HepG2 (cell line): ENCODE measurements around the gene AGER. TPM values are rescaled to one million over a fixed set of nuclear protein-coding genes. Genes with fewer than 3 reads are reported as not detected.
A peak's percentile ranks its signal among the peaks of the same experiment; 100 is the strongest.

ENCODE experiments used
- ATAC-seq: fragments of 200-7000 bp; cut with Tn5 transposase; 3 replicates; pipeline ENCODE4 v1.9.1; 2020; ENCODE audit warnings: mild to moderate bottlenecking, moderate library complexity
- BruUV-seq: library from RNA; stranded (reverse); fragments of 400-500 nt; replicated peaks from 2 replicates; lab custom pipeline; 2021; lab: Mats Ljungman, UMichigan
- CTCF ChIA-PET: fragments of 300-600 bp; formaldehyde crosslinking; extraction: SDS; loops from one replicate; lab custom pipeline; 2021; ENCODE audit warnings: low total read pairs, inconsistent platforms, low intra/inter-chr PET ratio; lab: Yijun Ruan, JAX
- POLR2A ChIA-PET: fragments of 350-600 bp; sonication (Branson Sonifier 250); formaldehyde crosslinking; loops from one replicate; lab custom pipeline; 2020; ENCODE audit warnings: antibody characterized with exemption, inconsistent platforms; lab: Yijun Ruan, JAX
- DNase-seq: peaks from one replicate; pipeline ENCODE4 v3.0.0-alpha.2; 2015; ENCODE audit warnings: low spot score
- FAIRE-seq: peaks from 3 replicates; lab custom pipeline; 2011; peaks lifted over from hg19 to GRCh38; lab: Jason Lieb, UNC
- H2AFZ ChIP-seq: one replicate; pipeline ENCODE4 v1.6.1; 2011; ENCODE audit warnings: low read length, inconsistent platforms
- H3K27ac ChIP-seq: fragments of 300-600 bp; 3 replicates; pipeline ENCODE4 v1.8.0; 2011; ENCODE audit warnings: mixed run types, mild to moderate bottlenecking, mixed read lengths, low read length, inconsistent platforms; ENCODE audit not compliant: insufficient read depth; ENCODE audit errors: extremely low read length
- H3K27me3 ChIP-seq, 2 experiments: fragments of 200-600 bp in 1 of 2; 2 replicates in 1 of 2; 3 replicates in 1 of 2; pipeline versions ENCODE4 v1.6.0 to v1.8.0; 2011; ENCODE audit warnings: low read length in 2 of 2, mild to moderate bottlenecking in 2 of 2, moderate library complexity in 2 of 2, inconsistent platforms in 1 of 2; ENCODE audit not compliant: insufficient read depth in 2 of 2, control insufficient read depth in 1 of 2
- H3K36me3 ChIP-seq, 2 experiments: fragments of 200-600 bp in 1 of 2; replicated peaks in 1 of 2; 2 replicates in 1 of 2; 3 replicates in 1 of 2; pipeline versions ENCODE4 v1.5.1 to v1.8.0; 2011; ENCODE audit warnings: low read length in 2 of 2, inconsistent platforms in 1 of 2; ENCODE audit not compliant: insufficient read depth in 2 of 2, control insufficient read depth in 1 of 2
- H3K4me1 ChIP-seq: 2 replicates; pipeline ENCODE4 v1.5.1; 2012; ENCODE audit warnings: low read length, inconsistent platforms; ENCODE audit not compliant: insufficient read depth
- H3K4me2 ChIP-seq: 2 replicates; pipeline ENCODE4 v1.6.0; 2011; ENCODE audit warnings: low read depth, low read length, inconsistent platforms
- H3K4me3 ChIP-seq, 3 experiments: fragments of 200-600 bp in 1 of 3; sonication (generic), shearing (Covaris generic) in 1 of 3; replicated peaks in 1 of 3; 2 replicates each; pipeline ENCODE4 v1.5.1; 2011 to 2016; ENCODE audit warnings: low read length in 3 of 3, inconsistent platforms in 2 of 3, low read depth in 2 of 3, mild to moderate bottlenecking in 2 of 3, control low read depth in 1 of 3, mixed read lengths in 1 of 3; ENCODE audit not compliant: insufficient read depth in 1 of 3
- H3K79me2 ChIP-seq: one replicate; pipeline ENCODE4 v1.6.1; 2011; ENCODE audit warnings: low read length, inconsistent platforms; ENCODE audit not compliant: insufficient read depth
- H3K9ac ChIP-seq: 2 replicates; pipeline ENCODE4 v1.6.0; 2011; ENCODE audit warnings: mild to moderate bottlenecking, low read depth, low read length, inconsistent platforms; ENCODE audit not compliant: insufficient read depth
- H3K9me3 ChIP-seq: 2 replicates; pipeline ENCODE4 v1.5.1; 2012; ENCODE audit warnings: mild to moderate bottlenecking, low read length
- H4K20me1 ChIP-seq: 2 replicates; pipeline ENCODE4 v1.6.0; 2011; ENCODE audit warnings: inconsistent platforms, mild to moderate bottlenecking, low read length, moderate library complexity; ENCODE audit not compliant: insufficient read depth
- CENPT ChIP-seq: sonication (generic); formaldehyde crosslinking; IDR thresholded peaks from 2 replicates; pipeline ENCODE4 v1.8.0; 2022; ENCODE audit warnings: low read depth, mild to moderate bottlenecking, moderate library complexity, missing genetic modification reagents
- CENPX ChIP-seq: sonication (generic); formaldehyde crosslinking; IDR thresholded peaks from 2 replicates; pipeline ENCODE4 v1.9.0; 2021; ENCODE audit warnings: mild to moderate bottlenecking, missing genetic modification reagents, moderate library complexity
- CREB1 ChIP-seq, 2 experiments: fragments of 450-650 bp in 1 of 2; IDR thresholded peaks; 2 replicates each; pipeline ENCODE4 v1.6.1; 2016 to 2017; ENCODE audit warnings: control low read depth in 1 of 2, mild to moderate bottlenecking in 1 of 2, missing compliant biosample characterization in 1 of 2, missing genetic modification characterization in 1 of 2
- FLYWCH1 ChIP-seq: sonication (generic); formaldehyde crosslinking; IDR thresholded peaks from 2 replicates; pipeline ENCODE4 v1.8.1; 2023; ENCODE audit warnings: mild to moderate bottlenecking, missing genetic modification reagents
- FOXK1 ChIP-seq: sonication (generic); formaldehyde crosslinking; IDR thresholded peaks from 2 replicates; pipeline ENCODE4 v1.4.0; 2020; ENCODE audit warnings: low read depth, missing genetic modification reagents, borderline replicate concordance
- HOXA7 ChIP-seq: sonication (generic); formaldehyde crosslinking; IDR thresholded peaks from 2 replicates; pipeline ENCODE4 v1.8.1; 2022; ENCODE audit warnings: mild to moderate bottlenecking, missing genetic modification reagents, moderate library complexity
- MED13 ChIP-seq: sonication (generic); formaldehyde crosslinking; IDR thresholded peaks from 2 replicates; pipeline ENCODE4 v1.5.0; 2020; ENCODE audit warnings: missing genetic modification reagents
- NBN ChIP-seq: fragments of 450-650 bp; conservative IDR thresholded peaks from 2 replicates; pipeline ENCODE4 v1.6.1; 2017
- PAWR ChIP-seq: sonication (generic); formaldehyde crosslinking; IDR thresholded peaks from 2 replicates; pipeline ENCODE4 v1.4.0; 2020; ENCODE audit warnings: missing genetic modification reagents, mild to moderate bottlenecking, borderline replicate concordance
- PHF8 ChIP-seq: sonication (generic); formaldehyde crosslinking; IDR thresholded peaks from 2 replicates; pipeline ENCODE4 v1.5.0; 2020; ENCODE audit warnings: missing genetic modification reagents
- ZNF260 ChIP-seq: sonication (generic); formaldehyde crosslinking; IDR thresholded peaks from 2 replicates; pipeline ENCODE4 v1.4.0; 2020; ENCODE audit warnings: missing genetic modification reagents, low read depth, mild to moderate bottlenecking, borderline replicate concordance
- ZNF274 ChIP-seq: sonication (generic); formaldehyde crosslinking; IDR thresholded peaks from 2 replicates; pipeline ENCODE4 v1.5.1; 2020; ENCODE audit warnings: mild to moderate bottlenecking, missing genetic modification reagents
- ZNF326 ChIP-seq: sonication (generic); formaldehyde crosslinking; IDR thresholded peaks from 2 replicates; pipeline ENCODE4 v1.4.0; 2020; ENCODE audit warnings: missing genetic modification reagents, borderline replicate concordance
- ZNF337 ChIP-seq: sonication (generic); formaldehyde crosslinking; IDR thresholded peaks from 2 replicates; pipeline ENCODE4 v1.5.1; 2020; ENCODE audit warnings: missing genetic modification reagents, low read depth, mild to moderate bottlenecking, borderline replicate concordance
- ZNF34 ChIP-seq: sonication (generic); formaldehyde crosslinking; IDR thresholded peaks from 2 replicates; pipeline ENCODE4 v1.4.0; 2020; ENCODE audit warnings: mild to moderate bottlenecking, missing genetic modification reagents, borderline replicate concordance
- ZNF441 ChIP-seq: sonication (generic); formaldehyde crosslinking; IDR thresholded peaks from 2 replicates; pipeline ENCODE4 v1.7.0; 2021; ENCODE audit warnings: missing genetic modification reagents, borderline replicate concordance
- ZNF562 ChIP-seq: sonication (generic); formaldehyde crosslinking; IDR thresholded peaks from 2 replicates; pipeline ENCODE4 v1.8.0; 2022; ENCODE audit warnings: missing genetic modification reagents, borderline replicate concordance
- ZNF768 ChIP-seq: sonication (generic); formaldehyde crosslinking; IDR thresholded peaks from 2 replicates; pipeline ENCODE4 v1.4.0; 2020; ENCODE audit warnings: missing genetic modification reagents
- ZSCAN30 ChIP-seq: sonication (generic); formaldehyde crosslinking; IDR thresholded peaks from 2 replicates; pipeline ENCODE4 v1.5.0; 2020; ENCODE audit warnings: mild to moderate bottlenecking, missing genetic modification reagents
- WGBS: methylation state at CpG from one replicate; pipeline ENCODE4 v1.1.6; 2017; ENCODE audit warnings: low lambda C conversion rate; 5-methylcytosine and 5-hydroxymethylcytosine counted together
- in situ Hi-C: cut with HindIII; loops from 2 replicates; pipeline ENCODE4 v1.10.0; 2017; ENCODE audit warnings: low pct_unique_long_range_greater_than_20kb; ENCODE audit not compliant: extremely low pct_ligation_motif_present
- intact Hi-C: fragments of 100-400 bp; cut with micrococcal nuclease; formaldehyde crosslinking; loops from one replicate; pipeline ENCODE4 v1.10.0; 2022; ENCODE audit not compliant: unreplicated experiment
- polyA plus RNA-seq, 8 experiments: library from polyadenylated mRNA; depleted of rRNA in 3 of 8; stranded (reverse) in 7 of 8; unstranded in 1 of 8; fragments of >200 nt; fragmentation: Illumina TruSeq in 4 of 8; extraction: Trizol in 4 of 8; gene quantifications; 2 replicates each; pipeline versions ENCODE4 v1.2.1 to v1.2.3, GENCODE V29; 2011 to 2016; ENCODE audit warnings: low read depth in 4 of 8, missing spikeins in 1 of 8, mixed read lengths in 1 of 8; ENCODE audit not compliant: insufficient read depth in 1 of 8
- total RNA-seq, 5 experiments: library from RNA; depleted of rRNA; stranded (reverse); fragments of >200 nt; fragmentation: Illumina TruSeq; extraction: Trizol; gene quantifications; 2 replicates each; pipeline ENCODE4 v1.2.3, GENCODE V29; 2016; ENCODE audit warnings: low read depth in 1 of 5

Gene AGER
- total and polyA plus RNA-seq, 2 of the 13 experiments (the other 11 are each of a cell fraction or from before 2014, with no cell fraction given): 1.9 to 5.1 TPM

- TF ChIP-seq ZNF260 (CRISPR knock-in tag): no peak
- TF ChIP-seq CENPX (CRISPR knock-in tag): no peak
- TF ChIP-seq ZNF562 (CRISPR knock-in tag): no peak
- TF ChIP-seq PAWR (CRISPR knock-in tag): no peak
- 0 out of 2 replicates have a peak, but pooled peaks have one; percentile 12 for TF ChIP-seq MED13
- no peak for TF ChIP-seq ZNF274 (CRISPR knock-in tag)
- no peak for TF ChIP-seq CENPT (CRISPR knock-in tag)
These were observed 12.9 kb upstream of the AGER start (continued) for GRCh38 chr6:32196682-32197616.

GRCh38 chr6:32195902-32196681 lies 12.0 kb upstream of the AGER start:
- Histone ChIP-seq H3K9ac (peak overlapping the region; percentile 99), H3K36me3 (no peaks in the 10 kb centered on the region), H3K9me3 (no peaks in the 10 kb centered on the region), H2AFZ (no peak overlapping the region), H3K4me3 (peak overlapping the region; percentile 71 to 96 (median 94)), H3K79me2 (no peaks in the 10 kb centered on the region), H3K27me3 (peaks cover under 1 to 5% of the 10 kb centered on the region in 2 experiments; a peak in 2 of 5 replicates), H4K20me1 (no peaks in the 10 kb centered on the region), H3K4me1 (peaks cover 63% of the 10 kb centered on the region), H3K27ac (peak overlapping the region; percentile 98), H3K4me2 (peak overlapping the region; percentile 99)
- DNase-seq (peak; percentile 88), FAIRE-seq (peak; percentile 56), ATAC-seq (peak; percentile 85)
- BruUV-seq: TSS peak; percentile 98
- 2% methylated on average over 32 of the region's 58 CpGs for WGBS
- CTCF ChIA-PET: interaction anchor here (1.0 kb wide), 1 partner anchor 42 kb away, joined by 4 read pairs; the partner anchor contains the start of gene PPT2
- intact Hi-C loops (loop anchor here (1.0 to 5.0 kb wide), 4 partner anchors 18 to 79 kb away; partner anchors contain the start of genes PPT2 and RNF5), in situ Hi-C loops (no loop called here)
- POLR2A ChIA-PET: interaction anchor here (0.6 to 3.0 kb wide), 23 partner anchors 9 to 1258 kb away, joined by 3 to 82 read pairs (median 4); partner anchors contain the start of genes AGPAT1, ATF6B, DXO and FKBPL
- TF ChIP-seq ZNF441 (CRISPR knock-in tag) (no peak), CREB1 (IDR thresholded peaks at IDR 0.05) (peak; percentile 99), CREB1 (CRISPR knock-in tag; IDR thresholded peaks at IDR 0.05) (peak; percentile 86), FLYWCH1 (no peak), ZNF326 (CRISPR knock-in tag) (no peak), PHF8 (CRISPR knock-in tag) (peak; percentile 95), ZNF768 (peak; percentile 15; the same call in 1 of the 2 replicates), ZNF337 (peak; percentile 76; the same call in 1 of the 2 replicates), ZSCAN30 (CRISPR knock-in tag) (no peak), ZNF34 (0 out of 2 replicates have a peak, but pooled peaks have one; percentile 60), HOXA7 (no peak), FOXK1 (CRISPR knock-in tag) (peak; percentile 38; the same call in 1 of the 2 replicates), NBN (no peak)
